GM21423 (cell line): ENCODE measurements around the gene TACSTD2.
A peak's percentile ranks its signal among the peaks of the same experiment; 100 is the strongest.
"Not testable (repeated sequence)": the region's sequence is repeated elsewhere in the genome, so short reads cannot be mapped to it uniquely, and the experiment has no call there.

ENCODE experiments used
- ATAC-seq: cut with Tn5 transposase; IDR thresholded peaks from one replicate; pipeline ENCODE4 v1.9.1; 2021; ENCODE audit warnings: mild to moderate bottlenecking, moderate library complexity; ENCODE audit not compliant: unreplicated experiment

Gene TACSTD2

DNA sequence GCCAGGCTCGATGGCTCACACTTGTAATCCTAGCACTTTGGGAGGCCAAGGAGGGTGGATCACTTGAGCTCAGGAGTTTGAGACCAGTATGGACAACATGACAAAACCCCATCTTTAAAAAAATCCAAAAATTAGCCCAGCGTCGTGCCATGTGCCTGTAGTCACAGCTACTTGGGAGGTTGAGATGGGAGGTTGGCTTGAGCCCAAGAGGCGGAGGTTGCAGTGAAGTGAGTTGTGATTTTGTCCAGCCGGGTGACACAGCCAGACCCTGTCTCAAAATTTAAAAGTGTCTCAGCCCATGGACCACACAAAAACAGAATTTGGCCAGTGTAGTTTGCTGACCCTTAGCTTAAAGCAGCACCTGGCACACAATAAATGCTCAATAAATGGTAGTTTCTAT, 11.3 kb upstream of the TACSTD2 start:
- ATAC-seq = no peak

GRCh38 chr1:58587667-58588066, 10.6 kb upstream of the TACSTD2 start:
- no peak for ATAC-seq

DNA sequence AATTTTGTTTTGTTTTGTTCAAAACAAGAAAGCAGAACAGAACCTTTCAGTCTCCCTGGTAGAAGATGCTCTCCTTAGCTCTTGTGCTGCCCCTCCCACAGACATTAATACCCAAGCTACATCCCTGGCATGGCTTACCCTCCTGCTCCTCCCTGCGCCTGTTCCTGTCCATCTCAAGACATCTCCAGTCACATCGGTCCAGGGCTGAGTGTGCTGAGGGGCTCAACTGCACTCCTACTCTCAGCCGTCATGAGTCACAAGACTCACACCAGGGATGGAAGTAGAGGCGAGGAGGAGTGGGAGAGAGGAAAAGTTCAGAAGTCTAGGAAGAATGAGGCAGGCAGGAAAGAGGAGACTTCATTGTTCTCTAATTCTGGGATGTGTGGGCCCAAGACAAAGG, 9.2 kb upstream of the TACSTD2 start:
- ATAC-seq = no peak

DNA sequence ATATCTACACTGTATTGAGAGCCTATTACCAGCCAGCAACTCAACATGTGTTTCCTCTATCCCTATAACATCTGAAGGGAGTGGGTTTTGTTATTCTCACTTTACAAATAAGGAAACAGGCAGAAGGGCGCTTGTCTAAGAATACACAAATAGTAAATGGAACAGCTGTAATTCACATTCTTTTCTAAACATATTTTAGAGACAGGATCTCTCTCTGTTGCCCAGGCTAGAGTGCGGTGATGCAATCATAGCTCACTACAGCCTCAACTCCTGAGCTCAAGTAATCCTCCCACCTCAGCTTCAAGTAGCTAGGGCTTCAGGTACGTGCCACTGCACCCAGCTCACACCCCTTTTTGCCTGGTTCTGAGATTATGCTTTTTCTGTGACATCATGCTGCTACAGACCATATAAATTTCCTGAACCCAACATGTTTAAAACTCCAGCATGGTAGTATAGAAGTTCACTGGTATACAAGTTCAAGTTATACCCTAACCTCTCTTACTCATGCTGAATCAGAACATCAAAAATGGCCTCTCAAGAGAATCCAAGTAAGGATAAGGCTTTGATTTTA, 8.6 kb upstream of the TACSTD2 start:
- no peak for ATAC-seq

DNA sequence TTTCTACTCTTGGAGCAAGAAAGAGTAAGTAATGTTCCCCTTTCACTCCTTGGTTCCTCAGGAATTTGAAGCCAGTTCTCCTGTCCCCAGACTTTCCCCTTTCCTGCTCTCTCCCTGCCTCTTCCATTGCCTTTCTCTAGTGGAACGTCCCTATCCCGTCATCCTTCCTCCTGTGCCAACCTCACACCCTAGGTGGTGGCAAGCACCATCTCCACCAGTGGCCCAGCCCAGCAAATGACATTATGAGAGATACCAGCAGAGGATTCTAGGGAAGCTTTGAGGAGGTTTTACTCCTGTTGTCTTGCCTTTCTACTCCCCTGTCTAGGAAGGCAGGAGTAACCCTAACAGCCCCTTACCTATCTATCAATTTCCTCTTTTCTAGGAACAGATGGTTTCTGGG, 8.1 kb upstream of the TACSTD2 start:
- no peak for ATAC-seq

- ATAC-seq = peak; percentile 64
Measured at GRCh38 chr1:58584082-58584895, 7.2 kb upstream of the TACSTD2 start.

DNA sequence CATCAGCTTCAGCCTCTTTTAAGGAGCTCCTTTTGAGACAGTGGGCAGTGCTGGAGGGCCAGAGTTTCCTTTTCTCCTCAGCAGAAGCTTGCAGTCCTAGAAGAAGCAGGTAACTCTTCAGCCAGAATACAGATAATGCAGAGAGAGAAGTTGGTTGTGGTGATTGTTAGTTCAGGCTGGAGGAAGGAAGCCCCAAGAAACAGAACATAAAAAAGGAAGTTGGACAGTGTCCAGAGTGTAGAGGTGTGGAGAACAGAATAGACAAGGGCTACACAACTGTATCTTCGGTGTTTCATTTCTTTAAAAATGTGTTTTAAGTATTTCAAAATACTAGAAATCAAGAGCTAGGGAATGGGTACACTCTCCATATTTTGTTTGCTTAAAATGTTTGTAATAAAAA, 6.4 kb upstream of the TACSTD2 start:
- ATAC-seq = no peak

GRCh38 chr1:58582143-58582542, 5.1 kb upstream of the TACSTD2 start:
- ATAC-seq = not testable (repeated sequence)

- ATAC-seq = no peak
Measured at GRCh38 chr1:58581641-58582040, 4.6 kb upstream of the TACSTD2 start.

- ATAC-seq = no peak
Measured at GRCh38 chr1:58580186-58580585, 3.1 kb upstream of the TACSTD2 start.

- no peak for ATAC-seq
Measured at GRCh38 chr1:58577654-58578030, 590 bp upstream of the TACSTD2 start.

DNA sequence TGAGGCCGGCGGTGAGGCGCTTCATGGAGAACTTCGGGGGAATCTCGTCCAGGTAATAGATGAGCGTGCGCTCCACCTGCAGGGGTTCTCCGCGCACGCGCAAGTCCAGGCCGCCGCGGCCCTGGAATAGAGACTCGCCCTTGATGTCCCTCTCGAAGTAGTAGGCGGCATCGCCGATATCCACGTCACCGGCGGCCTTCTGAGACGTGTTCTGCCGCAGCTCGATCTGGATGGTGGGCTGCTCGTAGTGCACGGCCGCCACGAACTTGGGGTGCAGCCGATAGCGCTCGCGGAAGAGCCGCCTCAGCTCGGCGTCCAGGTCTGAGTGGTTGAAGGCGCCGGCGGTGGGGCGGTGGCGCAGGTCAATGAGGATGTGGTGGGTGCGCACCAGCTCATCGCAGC, 726 bp downstream of the TACSTD2 start:
- ATAC-seq = no peak

GRCh38 chr1:58575551-58576324, 1.3 kb downstream of the TACSTD2 start:
- ATAC-seq = no peak

DNA sequence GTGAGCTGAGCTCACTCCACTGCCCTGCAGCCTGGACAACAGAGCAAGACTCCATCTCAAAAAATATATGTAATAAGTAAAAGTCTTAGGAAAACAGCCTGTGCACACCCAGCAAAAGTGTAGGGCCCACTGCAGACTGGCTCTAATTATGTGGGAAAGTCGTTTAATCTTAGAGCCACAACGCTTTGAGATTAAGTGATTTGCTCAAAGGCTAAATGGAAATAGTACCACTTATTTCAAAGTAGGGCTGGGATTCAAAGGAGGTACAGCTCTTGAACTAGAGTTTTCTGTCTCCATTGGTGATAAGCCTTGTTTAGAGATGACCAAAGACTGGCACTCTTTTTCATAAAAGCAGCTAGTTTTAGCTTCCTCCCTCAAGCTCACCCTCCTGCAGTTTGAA, 2.2 kb downstream of the TACSTD2 start:
- no peak for ATAC-seq

GRCh38 chr1:58573705-58574591, 3.1 kb downstream of the TACSTD2 start:
- ATAC-seq = peak; percentile 94

- no peak for ATAC-seq
Measured at GRCh38 chr1:58573138-58573537, 3.9 kb downstream of the TACSTD2 start.

- no peak for ATAC-seq
Measured at GRCh38 chr1:58572690-58573089, 4.4 kb downstream of the TACSTD2 start.

DNA sequence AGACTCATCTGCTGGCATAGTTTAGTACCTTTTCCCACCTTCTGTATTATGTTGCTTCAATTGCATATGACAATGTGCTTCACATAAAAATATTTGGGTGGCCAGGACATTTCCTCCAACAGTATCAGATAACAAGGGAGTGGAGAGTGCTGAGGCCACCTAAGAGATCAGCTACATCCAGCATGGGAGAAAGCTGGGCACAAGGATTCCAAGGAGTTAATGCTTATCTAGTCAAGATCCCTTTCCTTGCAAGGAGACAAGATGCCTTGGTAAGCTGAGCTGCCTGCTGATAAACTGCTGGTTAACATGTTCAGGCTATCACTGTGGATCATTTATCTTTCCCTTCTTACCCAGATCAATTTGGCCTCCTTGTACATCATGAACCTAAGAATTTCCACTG, 5.4 kb downstream of the TACSTD2 start:
- ATAC-seq = no peak

DNA sequence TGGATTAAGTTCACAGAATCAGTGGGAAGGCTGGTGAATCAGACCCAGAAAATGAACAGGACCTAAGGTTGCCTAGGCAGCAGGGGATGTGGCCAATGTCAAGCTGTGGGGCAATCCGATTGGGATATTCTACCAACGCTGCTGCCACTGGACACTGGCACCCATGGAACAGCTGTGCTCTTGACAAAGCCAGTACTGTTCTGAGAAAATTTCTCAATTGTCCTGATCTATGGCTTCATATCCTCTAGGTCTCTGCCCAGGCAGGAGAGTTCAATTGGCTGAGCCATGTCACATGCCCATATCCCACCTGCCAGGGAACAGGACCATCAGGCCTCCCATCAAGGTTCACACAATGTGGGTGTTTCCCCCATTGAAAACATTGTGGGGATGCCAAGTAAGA, 6.2 kb downstream of the TACSTD2 start:
- no peak for ATAC-seq

- no peak for ATAC-seq
Measured at GRCh38 chr1:58570094-58570493, 7.0 kb downstream of the TACSTD2 start.

DNA sequence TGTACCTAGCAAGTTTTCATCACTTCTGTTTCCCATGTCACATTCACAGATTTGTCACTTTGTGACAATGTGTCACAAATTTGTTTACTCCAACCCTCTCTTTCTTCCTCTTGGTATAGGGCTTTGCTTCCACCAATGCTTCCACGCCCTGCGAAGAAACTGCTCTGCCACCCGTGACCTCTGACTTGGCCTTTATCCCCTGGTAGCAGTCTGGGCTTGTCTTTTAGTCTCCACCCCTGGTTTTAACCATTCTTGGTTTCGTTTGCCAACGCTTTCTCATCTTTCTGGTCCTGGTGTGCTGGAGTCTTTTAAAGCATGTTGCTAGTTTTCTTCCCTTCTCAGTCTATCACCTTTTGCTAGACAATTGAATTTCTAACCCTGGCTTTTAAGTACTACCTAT, 8.1 kb downstream of the TACSTD2 start:
- ATAC-seq = no peak
